NT2/D1 (cell line): ENCODE data around the gene ABCA13.

ENCODE experiments used
- SUZ12 ChIP-seq: IDR thresholded peaks from 2 replicates; pipeline ENCODE4 v1.6.1; 2011; ENCODE audit not compliant: insufficient read length, insufficient read depth; ENCODE audit errors: extremely low read depth
- YY1 ChIP-seq: IDR thresholded peaks from 2 replicates; pipeline ENCODE4 v1.6.1; 2011; ENCODE audit not compliant: insufficient read length, insufficient read depth
- ZNF274 ChIP-seq: IDR thresholded peaks from 2 replicates; pipeline ENCODE4 v1.6.1; 2011; ENCODE audit warnings: mild to moderate bottlenecking, low read depth, low read length

- no peak for TF ChIP-seq YY1
- no peak for TF ChIP-seq SUZ12
- no peak for TF ChIP-seq ZNF274
Measured at GRCh38 chr7:48658138-48658537, 486.9 kb downstream of the ABCA13 start.
